Glutamatergic neuron (in vitro differentiated cells): Measurements from ENCODE around the gene DERL2. TPM values are rescaled to one million over a fixed set of nuclear protein-coding genes. Genes with fewer than 3 reads are reported as not detected.

Source experiments
- DNase-seq: peaks from one replicate; pipeline ENCODE4 v3.0.0; 2022
- H3K27ac Mint-ChIP-seq: one replicate; pipeline ENCODE4 v1.8.0; 2020; ENCODE audit warnings: mild to moderate bottlenecking, mixed read lengths, inconsistent platforms; ENCODE audit not compliant: unreplicated experiment
- H3K27me3 Mint-ChIP-seq: one replicate; pipeline ENCODE4 v1.8.0; 2020; ENCODE audit warnings: mild to moderate bottlenecking, moderate library complexity, mixed read lengths, inconsistent platforms; ENCODE audit not compliant: unreplicated experiment
- H3K36me3 Mint-ChIP-seq: one replicate; pipeline ENCODE4 v1.8.0; 2020; ENCODE audit warnings: mild to moderate bottlenecking, mixed read lengths, inconsistent platforms; ENCODE audit not compliant: unreplicated experiment
- H3K4me1 Mint-ChIP-seq: one replicate; pipeline ENCODE4 v1.8.0; 2020; ENCODE audit warnings: mild to moderate bottlenecking, low read depth, mixed read lengths, inconsistent platforms; ENCODE audit not compliant: unreplicated experiment
- H3K4me3 Mint-ChIP-seq: one replicate; pipeline ENCODE4 v1.8.0; 2020; ENCODE audit warnings: mild to moderate bottlenecking, mixed read lengths, inconsistent platforms; ENCODE audit not compliant: unreplicated experiment
- H3K9me3 Mint-ChIP-seq: one replicate; pipeline ENCODE4 v1.8.0; 2020; ENCODE audit warnings: mild to moderate bottlenecking, moderate library complexity, mixed read lengths, inconsistent platforms; ENCODE audit not compliant: unreplicated experiment
- CTCF ChIP-seq: fragments of 200-600 bp; sonication (generic); IDR thresholded peaks from one replicate; pipeline ENCODE4 v1.5.0; 2021; ENCODE audit not compliant: partially characterized antibody, unreplicated experiment
- total RNA-seq: library from RNA; stranded (reverse); fragmentation: NEBNext Ultra II Directional; extraction: Animal tissue kit (Norgen Biotek cat#: 25700); gene quantifications from one replicate; pipeline ENCODE4 v1.2.1, GENCODE V29; 2021; ENCODE audit not compliant: unreplicated experiment

The DERL2 gene
- total RNA-seq, 1 donor from 2014 or later: 56.1 TPM

- TF ChIP-seq CTCF: no peak
- Mint-ChIP-seq H3K4me1 (peaks cover 29% of the 10 kb centered on the region), H3K27ac (no peak overlapping the region), H3K36me3 (no peaks in the 10 kb centered on the region), H3K9me3 (peaks cover 3% of the 10 kb centered on the region), H3K27me3 (peaks cover 3% of the 10 kb centered on the region), H3K4me3 (peak overlapping the region; percentile 96)
- no peak for DNase-seq
Observed at GRCh38 chr17:5466295-5466694, 19.7 kb downstream of the DERL2 start.

GRCh38 chr17:5464717-5465507 is 21.1 kb downstream of the DERL2 start:
- DNase-seq: no peak
- Mint-ChIP-seq H3K4me3 (peak overlapping the region; percentile 30), H3K27ac (peak overlapping the region; percentile 19), H3K4me1 (peaks cover 29% of the 10 kb centered on the region), H3K27me3 (peaks cover 3% of the 10 kb centered on the region), H3K9me3 (peaks cover 3% of the 10 kb centered on the region), H3K36me3 (no peaks in the 10 kb centered on the region)
- no peak for TF ChIP-seq CTCF

GRCh38 chr17:5446786-5447185 is 39.2 kb downstream of the DERL2 start:
- H3K9me3 Mint-ChIP-seq: no peaks in the 10 kb centered on the region
- H3K4me3 Mint-ChIP-seq: no peak overlapping the region
- no peaks in the 10 kb centered on the region for H3K27me3 Mint-ChIP-seq
- H3K4me1 Mint-ChIP-seq: no peaks in the 10 kb centered on the region
- H3K36me3 Mint-ChIP-seq: no peaks in the 10 kb centered on the region
- TF ChIP-seq CTCF: no peak
- H3K27ac Mint-ChIP-seq: no peak overlapping the region
- DNase-seq: no peak

GRCh38 chr17:5444209-5444608 is 41.8 kb downstream of the DERL2 start:
- TF ChIP-seq CTCF: no peak
- Mint-ChIP-seq H3K4me1 (peaks cover 6% of the 10 kb centered on the region), H3K4me3 (no peak overlapping the region), H3K9me3 (no peaks in the 10 kb centered on the region), H3K27ac (no peak overlapping the region), H3K27me3 (no peaks in the 10 kb centered on the region), H3K36me3 (no peaks in the 10 kb centered on the region)
- no peak for DNase-seq

- no peak overlapping the region for H3K4me3 Mint-ChIP-seq
- peaks cover 6% of the 10 kb centered on the region for H3K4me1 Mint-ChIP-seq
- H3K36me3 Mint-ChIP-seq: no peaks in the 10 kb centered on the region
- H3K27me3 Mint-ChIP-seq: no peaks in the 10 kb centered on the region
- no peaks in the 10 kb centered on the region for H3K9me3 Mint-ChIP-seq
- no peak for DNase-seq
- TF ChIP-seq CTCF: no peak
- no peak overlapping the region for H3K27ac Mint-ChIP-seq
Observed at GRCh38 chr17:5443728-5444127, 42.2 kb downstream of the DERL2 start.
